Ovary (tissue), 9 donors: ENCODE results near the gene ATP6V0E1. TPM values are rescaled to one million over a fixed set of nuclear protein-coding genes. Genes with fewer than 3 reads are reported as not detected.
"Not testable (repeated sequence)": the region's sequence is repeated elsewhere in the genome, so short reads cannot be mapped to it uniquely, and the experiment has no call there.

Source experiments
- DNase-seq, 5 donors: peaks; one replicate each; pipeline ENCODE4 v3.0.0-alpha.2; 2019 to 2020
- H3K27ac ChIP-seq, 2 donors: fragments of 200-600 bp; one replicate each; pipeline versions ENCODE4 v1.5.1 to v1.8.0; 2019 to 2022
- H3K27me3 ChIP-seq: fragments of 200-600 bp; one replicate; pipeline ENCODE4 v1.8.0; 2022
- H3K36me3 ChIP-seq: fragments of 200-600 bp; sonication (generic); one replicate; pipeline ENCODE4 v1.5.1; 2019
- H3K4me1 ChIP-seq: one replicate; pipeline ENCODE4 v1.8.1; 2013; ENCODE audit warnings: mild to moderate bottlenecking, moderate library complexity; ENCODE audit not compliant: insufficient read depth
- H3K4me3 ChIP-seq: fragments of 200-600 bp; sonication (generic); one replicate; pipeline ENCODE4 v1.5.1; 2017
- H3K9me3 ChIP-seq, 2 donors: fragments of 200-600 bp in 1 of 2; sonication (generic) in 1 of 2; one replicate each; pipeline versions ENCODE4 v1.5.1 to v1.8.1; 2013 to 2019; ENCODE audit warnings: mild to moderate bottlenecking in 1 of 2, moderate library complexity in 1 of 2
- CTCF ChIP-seq, 3 donors: fragments of 450-650 bp in 2 of 3; fragments of 200-600 bp in 1 of 3; IDR thresholded peaks; one replicate each; pipeline versions ENCODE4 v1.5.1 to v1.8.0; 2016 to 2022; ENCODE audit warnings: antibody characterized with exemption in 3 of 3, mild to moderate bottlenecking in 1 of 3
- EP300 ChIP-seq: sonication (generic); formaldehyde crosslinking; IDR thresholded peaks from one replicate; pipeline ENCODE4 v1.6.1; 2017; ENCODE audit warnings: antibody characterized with exemption
- POLR2A ChIP-seq: fragments of 450-650 bp; IDR thresholded peaks from one replicate; pipeline ENCODE4 v1.6.1; 2017; ENCODE audit warnings: antibody characterized with exemption, mild to moderate bottlenecking, moderate library complexity
- WGBS, 3 donors: extraction: QIAGEN DNeasy Blood & Tissue Kit in 1 of 3; methylation state at CpG; one replicate each; pipeline versions ENCODE4 v1.1.5 to v1.1.7; 2013 to 2017; 5-methylcytosine and 5-hydroxymethylcytosine counted together
- intact Hi-C, 4 donors: fragments of 100-400 bp; cut with DNase I; formaldehyde crosslinking; loops; one replicate each; pipeline versions ENCODE4 v1.11.0 to v1.15.1; 2022 to 2023
- polyA plus RNA-seq, 2 donors: library from polyadenylated mRNA; stranded (reverse); fragments of 200-250 nt in 1 of 2; fragments of 350-450 nt in 1 of 2; fragmentation: Illumina TruSeq in 1 of 2; extraction: RNeasy Lipid Tissue Mini Kit (QIAGEN cat#74804) in 1 of 2; gene quantifications; one replicate each; pipeline ENCODE4 v1.2.3, GENCODE V29; 2013 to 2014
- total RNA-seq, 7 donors: library from RNA; depleted of rRNA in 2 of 7; stranded (reverse); fragments of >200 nt in 2 of 7; fragmentation: NEBNext Ultra II Directional in 3 of 7; extraction: Animal tissue kit (Norgen Biotek cat#: 25700) in 3 of 7; gene quantifications; one replicate each; pipeline versions ENCODE4 v1.1.0 to v1.2.4, GENCODE V29; 2016 to 2023
- donor health status: DM: no; HTN: no; CAD: no; lungs with moderate emphysema.
- donor health status: DM: no; HTN: no; CAD: no.
- donor health status: Bipolar disorder and iron deficiency.
- donor health status: DM: yes; HTN: yes; CAD: no.
- donor health status: DM: no; HTN: no; CAD: no.
- donor health status: DM: yes; HTN: yes; CAD: no.

ATP6V0E1 gene
- total and polyA plus RNA-seq, 9 donors: 99.7 to 376 (median 164) TPM

DNA sequence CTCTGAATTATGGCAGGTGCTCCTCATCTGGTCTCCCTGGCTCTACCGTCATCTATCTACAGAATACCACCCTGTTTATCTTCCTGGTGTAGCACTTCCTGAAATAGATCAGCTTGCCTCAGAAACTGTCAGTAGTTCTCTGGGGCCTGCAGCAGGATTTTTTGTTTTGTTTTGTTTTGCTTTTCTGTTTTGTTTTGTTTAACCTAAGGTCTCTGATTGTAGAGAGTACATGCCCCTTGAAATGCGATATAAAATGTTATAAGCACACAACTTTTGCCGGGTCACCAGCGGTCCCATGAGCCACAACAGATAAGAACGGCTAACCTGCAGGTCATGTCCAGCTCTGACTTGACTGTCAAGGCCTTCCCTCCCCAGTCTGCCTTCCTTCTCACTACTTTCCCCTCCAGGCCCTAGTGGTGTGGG, 45.9 kb downstream of the ATP6V0E1 start:
- DNase-seq: no peak
- intact Hi-C loops: no loop called here
- Histone ChIP-seq H3K4me3 (no peak overlapping the region), H3K9me3 (no peaks in the 10 kb centered on the region), H3K27ac (peak overlapping the region in 1 of 2 donors; percentile 66), H3K27me3 (no peaks in the 10 kb centered on the region), H3K4me1 (peaks cover 11% of the 10 kb centered on the region), H3K36me3 (no peaks in the 10 kb centered on the region)
- TF ChIP-seq POLR2A (no peak), EP300 (no peak), CTCF (IDR thresholded peaks at IDR 0.05) (no peak)
- 5 to 18% (median 6%) methylated on average over 5 of the region's 5 CpGs for WGBS, 3 donors

DNA sequence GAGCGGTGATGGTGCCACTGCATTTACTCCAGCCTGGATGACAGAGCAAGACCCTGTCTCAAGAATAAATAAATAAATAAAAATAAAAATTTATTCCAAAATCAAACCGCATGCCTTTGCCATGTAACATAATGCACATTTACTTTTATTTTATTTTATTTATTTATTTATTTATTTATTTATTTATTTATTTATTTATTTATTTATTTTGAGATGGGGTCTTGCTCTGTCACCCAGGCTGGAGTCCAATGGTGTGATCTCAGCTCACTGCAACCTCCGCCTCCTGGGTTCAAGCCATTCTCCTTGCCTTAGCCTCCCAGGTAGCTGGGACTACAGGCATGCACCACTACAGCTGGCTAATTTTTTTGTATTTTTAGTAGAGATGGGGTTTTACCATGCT, 48.5 kb downstream of the ATP6V0E1 start:
- H3K36me3 ChIP-seq, intact Hi-C loops, H3K4me3 ChIP-seq, H3K27ac ChIP-seq, H3K27me3 ChIP-seq, H3K9me3 ChIP-seq, DNase-seq: not testable (repeated sequence)
- WGBS, 3 donors: 96 to 98% (median 97%) methylated on average over 3 of the region's 3 CpGs
- peaks cover 22% of the 10 kb centered on the region for H3K4me1 ChIP-seq

- no peak for DNase-seq
- Histone ChIP-seq H3K27me3 (no peaks in the 10 kb centered on the region), H3K36me3 (no peaks in the 10 kb centered on the region), H3K27ac (no peak overlapping the region), H3K9me3 (no peaks in the 10 kb centered on the region), H3K4me3 (no peak overlapping the region), H3K4me1 (peaks cover 22% of the 10 kb centered on the region)
- TF ChIP-seq EP300 (no peak), CTCF (IDR thresholded peaks at IDR 0.05) (no peak), POLR2A (no peak)
- WGBS, 3 donors: 97 to 99% (median 97%) methylated on average over 3 of the region's 3 CpGs
- intact Hi-C loops: no loop called here
Observed at GRCh38 chr5:173032730-173033129, 49.2 kb downstream of the ATP6V0E1 start.

DNA sequence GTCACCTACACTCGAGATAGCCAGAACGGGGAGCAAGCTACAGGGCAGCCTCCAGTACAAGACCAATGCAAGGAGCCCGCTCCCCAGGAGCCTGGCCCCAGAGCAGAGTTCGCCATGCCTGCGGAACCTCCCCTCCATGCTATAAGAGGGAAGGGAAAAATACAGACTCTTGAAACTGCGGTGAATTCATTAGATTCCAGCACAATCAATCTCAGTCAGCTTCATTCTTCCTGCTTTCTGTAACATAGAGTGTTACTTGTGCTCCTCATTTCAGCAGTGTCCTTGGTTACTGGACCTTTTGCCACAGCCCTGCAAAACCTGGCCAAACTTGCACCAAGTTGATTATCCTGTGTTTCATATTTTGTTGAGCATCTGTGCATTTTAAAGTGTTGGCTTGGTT, 50.4 kb downstream of the ATP6V0E1 start:
- Histone ChIP-seq H3K27me3 (no peaks in the 10 kb centered on the region), H3K27ac (no peak overlapping the region), H3K36me3 (no peaks in the 10 kb centered on the region), H3K9me3 (no peaks in the 10 kb centered on the region), H3K4me1 (peaks cover 22% of the 10 kb centered on the region), H3K4me3 (no peak overlapping the region)
- DNase-seq: no peak
- TF ChIP-seq EP300 (no peak), POLR2A (no peak), CTCF (IDR thresholded peaks at IDR 0.05) (no peak)
- 58 to 83% (median 63%) methylated on average over 6 of the region's 6 CpGs for WGBS, 3 donors
- intact Hi-C loops: no loop called here

GRCh38 chr5:173035904-173036707, 52.5 kb downstream of the ATP6V0E1 start:
- TF ChIP-seq EP300: no peak
- TF ChIP-seq POLR2A: no peak
- no peak for TF ChIP-seq CTCF (IDR thresholded peaks at IDR 0.05)
- Histone ChIP-seq H3K4me3 (no peak overlapping the region), H3K36me3 (no peaks in the 10 kb centered on the region), H3K27me3 (no peaks in the 10 kb centered on the region), H3K9me3 (no peaks in the 10 kb centered on the region), H3K4me1 (peaks cover 14% of the 10 kb centered on the region), H3K27ac (peak overlapping the region; percentile 6 to 72)
- DNase-seq: no peak
- WGBS, 3 donors: 89 to 92% (median 90%) methylated on average over 24 of the region's 24 CpGs
- intact Hi-C loops: no loop called here
